IMR-90 (cell line): ENCODE results near the gene BTBD9. TPM values are rescaled to one million over a fixed set of nuclear protein-coding genes. Genes with fewer than 3 reads are reported as not detected.
A peak's percentile ranks its signal among the peaks of the same experiment; 100 is the strongest.

Source experiments
- ATAC-seq: fragments of 200-7000 bp; cut with Tn5 transposase; 2 replicates; pipeline ENCODE4 v1.9.1; 2020; ENCODE audit warnings: low read depth, mild to moderate bottlenecking, moderate library complexity
- BruUV-seq: library from RNA; stranded (reverse); fragments of 400-500 nt; replicated peaks from 2 replicates; lab custom pipeline; 2021; lab: Mats Ljungman, UMichigan
- CTCF ChIA-PET: fragments of 300-600 bp; formaldehyde crosslinking; extraction: SDS; loops from one replicate; lab custom pipeline; 2021; ENCODE audit warnings: antibody characterized with exemption; lab: Yijun Ruan, JAX
- POLR2A ChIA-PET: fragments of 300-600 bp; sonication (Branson Sonifier 250); formaldehyde crosslinking; loops from one replicate; lab custom pipeline; 2022; ENCODE audit warnings: antibody characterized with exemption; ENCODE audit not compliant: unreplicated experiment; lab: Charles Lee
- DNase-seq: peaks from one replicate; pipeline ENCODE4 v3.0.0; 2013
- H2AFZ ChIP-seq: replicated peaks from 2 replicates; pipeline ENCODE3; 2013; ENCODE audit warnings: low read length, mild to moderate bottlenecking; ENCODE audit not compliant: poor library complexity
- H2AK5ac ChIP-seq: 2 replicates; pipeline ENCODE4 v1.6.1; 2013; ENCODE audit warnings: low read depth, low read length, inconsistent platforms
- H2AK9ac ChIP-seq: replicated peaks from 2 replicates; pipeline ENCODE3; 2013; ENCODE audit warnings: mild to moderate bottlenecking, low read depth, low read length, moderate library complexity; ENCODE audit not compliant: poor library complexity
- H2BK120ac ChIP-seq: 2 replicates; pipeline ENCODE4 v1.6.1; 2013; ENCODE audit warnings: low read depth, low read length, inconsistent platforms
- H2BK15ac ChIP-seq: 3 replicates; pipeline ENCODE4 v1.6.1; 2013; ENCODE audit warnings: low read depth, low read length, inconsistent platforms
- H2BK20ac ChIP-seq: 2 replicates; pipeline ENCODE4 v1.6.1; 2013; ENCODE audit warnings: low read depth, mild to moderate bottlenecking, inconsistent platforms, low read length, moderate library complexity
- H2BK5ac ChIP-seq: 2 replicates; pipeline ENCODE4 v1.6.1; 2013; ENCODE audit warnings: mild to moderate bottlenecking, low read depth, low read length, inconsistent platforms; ENCODE audit not compliant: poor library complexity, severe bottlenecking
- H3K14ac ChIP-seq: replicated peaks from 2 replicates; pipeline ENCODE4 v1.6.1; 2013; ENCODE audit warnings: low read depth, low read length, inconsistent platforms
- H3K18ac ChIP-seq: 2 replicates; pipeline ENCODE4 v1.6.1; 2013; ENCODE audit warnings: low read depth, low read length, control low read depth
- H3K23ac ChIP-seq: 2 replicates; pipeline ENCODE4 v1.6.1; 2013; ENCODE audit warnings: low read depth, low read length, inconsistent platforms
- H3K27ac ChIP-seq: 2 replicates; pipeline ENCODE4 v1.5.1; 2013; ENCODE audit warnings: mild to moderate bottlenecking, control low read depth, low read length; ENCODE audit not compliant: insufficient read depth
- H3K27me3 ChIP-seq: 2 replicates; pipeline ENCODE4 v1.6.1; 2013; ENCODE audit warnings: low read length; ENCODE audit not compliant: control insufficient read depth, insufficient read depth
- H3K36me3 ChIP-seq: 2 replicates; pipeline ENCODE4 v1.6.1; 2013; ENCODE audit warnings: low read length, mixed read lengths; ENCODE audit not compliant: control insufficient read depth, insufficient read depth
- H3K4ac ChIP-seq: 2 replicates; pipeline ENCODE4 v1.6.1; 2013; ENCODE audit warnings: low read depth, low read length, inconsistent platforms
- H3K4me1 ChIP-seq: 2 replicates; pipeline ENCODE4 v1.6.1; 2013; ENCODE audit warnings: low read length, mixed read lengths; ENCODE audit not compliant: control insufficient read depth, insufficient read depth
- H3K4me2 ChIP-seq: 2 replicates; pipeline ENCODE4 v1.6.1; 2013; ENCODE audit warnings: low read depth, mild to moderate bottlenecking, control low read depth, low read length, moderate library complexity
- H3K4me3 ChIP-seq: 2 replicates; pipeline ENCODE4 v1.5.1; 2013; ENCODE audit warnings: low read depth, mild to moderate bottlenecking, control low read depth, low read length, moderate library complexity; ENCODE audit not compliant: insufficient read depth
- H3K56ac ChIP-seq: 2 replicates; pipeline ENCODE4 v1.6.1; 2013; ENCODE audit warnings: low read length, inconsistent platforms; ENCODE audit not compliant: insufficient read depth; ENCODE audit errors: extremely low read depth
- H3K79me1 ChIP-seq, 2 experiments: 2 replicates each; pipeline ENCODE4 v1.6.1; 2013; ENCODE audit warnings: low read length in 2 of 2, inconsistent platforms in 1 of 2, low read depth in 1 of 2
- H3K9ac ChIP-seq: 2 replicates; pipeline ENCODE4 v1.6.1; 2013; ENCODE audit warnings: low read depth, low read length, control low read depth
- H3K9me1 ChIP-seq: 2 replicates; pipeline ENCODE4 v1.6.1; 2013; ENCODE audit warnings: low read length, inconsistent platforms; ENCODE audit not compliant: insufficient read depth
- H3K9me3 ChIP-seq: 2 replicates; pipeline ENCODE4 v1.6.1; 2013; ENCODE audit warnings: low read length; ENCODE audit not compliant: control insufficient read depth, insufficient read depth
- H4K20me1 ChIP-seq: 2 replicates; pipeline ENCODE4 v1.6.1; 2013; ENCODE audit warnings: low read length, inconsistent platforms; ENCODE audit not compliant: insufficient read depth
- H4K5ac ChIP-seq: 2 replicates; pipeline ENCODE4 v1.6.1; 2013; ENCODE audit warnings: mild to moderate bottlenecking, low read depth, low read length, control low read depth
- H4K8ac ChIP-seq, 2 experiments: 2 replicates each; pipeline ENCODE4 v1.6.1; 2013; ENCODE audit warnings: low read depth in 2 of 2, low read length in 2 of 2, control low read depth in 1 of 2, inconsistent platforms in 1 of 2
- H4K91ac ChIP-seq: 2 replicates; pipeline ENCODE4 v1.6.1; 2013; ENCODE audit warnings: low read depth, low read length, inconsistent platforms; ENCODE audit not compliant: insufficient read depth
- CEBPB ChIP-seq: IDR thresholded peaks from 2 replicates; pipeline ENCODE4 v1.6.1; 2012; ENCODE audit warnings: low read depth, low read length, improper control_type of control experiment
- FOS ChIP-seq: fragments of 150-350 bp; IDR thresholded peaks from 2 replicates; pipeline ENCODE4 v1.6.1; 2016; ENCODE audit warnings: low read depth, low read length
- MAFK ChIP-seq: IDR thresholded peaks from 2 replicates; pipeline ENCODE4 v1.6.1; 2012; ENCODE audit warnings: low read depth, low read length, improper control_type of control experiment
- NFE2L2 ChIP-seq: fragments of 150-350 bp; IDR thresholded peaks from 2 replicates; pipeline ENCODE4 v1.6.1; 2016; ENCODE audit warnings: low read depth, mild to moderate bottlenecking, low read length
- dilution Hi-C: fragments of 300-500 bp; cut with HindIII; formaldehyde crosslinking; loops from one replicate; pipeline ENCODE4 v1.14.3; 2018; ENCODE audit warnings: low sequenced_read_pairs; ENCODE audit not compliant: unreplicated experiment
- in situ Hi-C: fragments of 300-500 bp; cut with MboI; formaldehyde crosslinking; loops from 3 replicates; pipeline ENCODE4 v1.14.3; 2019; ENCODE audit warnings: low sequenced_read_pairs, inconsistent platforms, mixed read lengths
- intact Hi-C: fragments of 100-400 bp; cut with micrococcal nuclease; formaldehyde crosslinking; loops from 2 replicates; pipeline ENCODE4 v1.10.0; 2022
- polyA plus RNA-seq, 3 experiments: library from polyadenylated mRNA; depleted of rRNA; stranded (reverse); fragments of >200 nt; gene quantifications; 2 replicates each; pipeline ENCODE4 v1.2.3, GENCODE V29; 2012; ENCODE audit warnings: low replicate concordance in 1 of 3
- total RNA-seq: library from RNA; depleted of rRNA; stranded (reverse); fragments of >200 nt; gene quantifications from 2 replicates; pipeline ENCODE4 v1.2.3, GENCODE V29; 2012

Gene BTBD9
- total and polyA plus RNA-seq, 2 of the 4 experiments (the other 2 are of a cell fraction) = 4.1 to 22.0 TPM

DNA sequence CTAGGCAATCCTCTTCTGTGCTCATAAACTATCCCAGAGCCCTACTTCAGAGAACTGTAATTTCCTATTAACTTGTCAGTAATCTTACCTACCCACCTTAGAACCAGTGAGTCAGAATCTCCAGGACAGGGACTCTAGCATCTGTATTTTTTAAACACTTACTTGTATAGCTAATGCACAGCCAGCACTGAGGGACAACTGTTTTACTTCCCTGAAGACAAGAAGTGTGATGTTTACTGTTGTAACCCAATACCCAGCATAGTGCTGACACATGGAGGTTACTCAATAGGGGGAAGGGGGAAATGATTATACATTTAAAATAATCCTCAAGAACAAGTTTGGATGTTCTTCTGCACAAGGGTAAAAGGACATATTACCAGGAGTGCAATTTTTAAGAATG is 130.8 kb downstream of the BTBD9 start:
- H2BK120ac ChIP-seq = no peak overlapping the region
- no peak overlapping the region for H3K27ac ChIP-seq
- no peak overlapping the region for H2AK9ac ChIP-seq
- no peak overlapping the region for H3K9ac ChIP-seq
- ChIA-PET POLR2A (interaction anchor here (0.6 kb wide), 1 partner anchor 732 kb away, joined by 4 read pairs; no protein-coding TSS in a partner anchor), CTCF (interaction anchor here (1.8 kb wide), 1 partner anchor 15 kb away, joined by 5 read pairs; no protein-coding TSS in a partner anchor)
- H2AFZ ChIP-seq = no peak overlapping the region
- peaks cover 2 to 7% of the 10 kb centered on the region in 2 experiments; a peak in 1 of 4 replicates for H3K79me1 ChIP-seq
- BruUV-seq = no TSS peak
- no peaks in the 10 kb centered on the region for H3K9me3 ChIP-seq
- TF ChIP-seq FOS = no peak
- TF ChIP-seq MAFK = peak; percentile 51; the same call in 1 of the 2 replicates
- peak; percentile 76 for TF ChIP-seq CEBPB
- peak; percentile 43; the same call in 1 of the 2 replicates for TF ChIP-seq NFE2L2
- peaks cover 6% of the 10 kb centered on the region for H3K9me1 ChIP-seq
- no peak overlapping the region for H3K56ac ChIP-seq
- ATAC-seq (peak; percentile 76), DNase-seq (peak; percentile 79)
- H3K14ac ChIP-seq = no peak overlapping the region
- no peak overlapping the region for H2BK5ac ChIP-seq
- no peak overlapping the region for H4K91ac ChIP-seq
- dilution Hi-C loops = no loop called here
- no peak overlapping the region for H2BK15ac ChIP-seq
- peaks cover 8% of the 10 kb centered on the region for H3K4me1 ChIP-seq
- H2BK20ac ChIP-seq = no peak overlapping the region
- no peaks in the 10 kb centered on the region for H3K27me3 ChIP-seq
- intact Hi-C loops = no loop called here
- H3K4me3 ChIP-seq = no peak overlapping the region
- peak overlapping the region; percentile 58 for H3K4me2 ChIP-seq
- no peak overlapping the region for H4K5ac ChIP-seq
- H2AK5ac ChIP-seq = no peak overlapping the region
- 0 out of 2 replicates have a peak overlapping the region, but pooled peaks have one; percentile 1 for H3K4ac ChIP-seq
- no peak overlapping the region; the same call in 1 of the 2 replicates for H3K18ac ChIP-seq
- in situ Hi-C loops = no loop called here
- no peak overlapping the region for H3K23ac ChIP-seq
- H3K36me3 ChIP-seq = no peaks in the 10 kb centered on the region
- no peak overlapping the region for H4K8ac ChIP-seq
- peaks cover 11% of the 10 kb centered on the region; the same call in 1 of the 2 replicates for H4K20me1 ChIP-seq
